GM21423 (cell line): Measurements from ENCODE around the gene PSG1.
"Not testable (repeated sequence)": the region's sequence is repeated elsewhere in the genome, so short reads cannot be mapped to it uniquely, and the experiment has no call there.

ENCODE experiments used
- ATAC-seq: cut with Tn5 transposase; IDR thresholded peaks from one replicate; pipeline ENCODE4 v1.9.1; 2021; ENCODE audit warnings: mild to moderate bottlenecking, moderate library complexity; ENCODE audit not compliant: unreplicated experiment

PSG1 gene

DNA sequence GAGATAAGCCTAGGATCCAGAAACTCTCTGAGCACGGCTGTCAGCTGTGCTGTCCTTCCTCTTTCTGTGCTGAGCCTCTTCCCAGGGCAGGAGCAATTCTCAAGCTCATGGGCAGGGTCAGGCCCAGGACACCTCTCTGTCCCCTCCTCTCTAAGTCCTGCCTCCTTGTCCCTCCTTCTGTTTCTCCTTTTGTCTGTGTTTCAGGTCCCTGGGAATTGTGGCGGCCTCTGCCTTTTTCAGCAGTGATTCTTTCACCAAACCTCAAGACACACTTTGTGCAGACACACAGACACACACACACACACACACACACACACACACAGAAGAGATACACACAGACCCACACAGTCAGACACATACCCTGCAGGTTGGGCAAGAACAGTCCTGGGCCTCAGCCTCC, at the start of gene PSG1:
TSS of gene PSG1 (minus strand) at position 101 of the 400 bp plus-strand sequence. CDS start 132 bp downstream, outside the sequence.
- no peak for ATAC-seq

DNA sequence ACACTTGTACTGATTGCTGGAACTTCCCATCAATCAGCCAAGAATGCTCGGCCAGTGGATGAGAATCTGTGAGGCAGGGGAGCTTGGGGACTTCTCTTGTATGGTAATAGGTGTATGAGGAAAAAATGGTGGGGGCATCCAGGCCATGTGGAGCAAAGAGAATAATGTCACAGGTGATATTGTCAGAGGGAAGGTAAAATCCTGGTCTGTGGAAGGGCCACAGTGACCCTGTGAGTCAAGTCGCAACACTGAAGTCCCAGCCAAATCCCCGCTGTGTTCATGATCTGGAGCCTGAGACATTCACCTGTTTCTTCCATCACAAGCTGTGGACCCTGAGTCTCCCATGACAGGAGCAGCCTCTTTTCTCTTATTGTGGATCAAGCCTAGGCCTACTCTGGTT, 49.4 kb upstream of the PSG1 start:
- no peak for ATAC-seq

DNA sequence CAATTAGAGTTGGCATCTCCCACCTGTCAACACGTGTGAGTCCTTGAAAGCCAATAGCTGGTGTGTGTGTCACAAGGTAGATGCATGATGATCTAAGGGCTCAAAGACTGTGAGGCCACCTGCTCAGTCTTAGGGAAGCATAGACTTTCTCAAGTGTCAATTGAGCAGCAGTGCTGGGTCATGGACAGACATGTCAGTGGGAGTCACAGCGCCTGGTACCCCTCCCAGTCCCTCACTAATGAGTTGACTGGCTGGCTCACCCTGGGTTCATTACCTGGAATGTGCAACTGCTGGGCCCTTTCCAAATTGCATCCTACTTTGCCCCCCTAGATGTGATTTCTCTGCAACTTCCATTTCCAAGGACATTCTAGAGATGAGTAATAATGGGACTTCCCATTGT, 47.3 kb upstream of the PSG1 start:
- no peak for ATAC-seq

DNA sequence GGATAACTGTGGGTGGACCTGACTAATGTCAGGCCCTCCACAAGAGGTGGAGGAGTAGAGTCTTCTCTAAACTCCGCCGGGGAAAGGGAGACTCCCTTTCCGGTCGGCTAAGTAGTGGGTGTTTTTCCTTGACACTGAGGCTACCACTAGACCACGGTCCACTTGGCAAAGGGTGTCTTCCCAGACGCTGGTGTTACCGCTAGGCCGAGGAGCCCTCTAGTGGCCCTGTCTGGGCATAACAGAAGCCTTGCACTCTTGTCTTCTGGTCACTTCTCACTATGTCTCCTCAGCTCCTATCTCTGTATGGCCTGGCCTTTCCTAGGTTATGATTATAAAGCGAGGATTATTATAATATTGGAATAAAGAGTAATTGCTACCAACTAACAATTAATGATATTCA, 43.6 kb upstream of the PSG1 start:
- not testable (repeated sequence) for ATAC-seq

DNA sequence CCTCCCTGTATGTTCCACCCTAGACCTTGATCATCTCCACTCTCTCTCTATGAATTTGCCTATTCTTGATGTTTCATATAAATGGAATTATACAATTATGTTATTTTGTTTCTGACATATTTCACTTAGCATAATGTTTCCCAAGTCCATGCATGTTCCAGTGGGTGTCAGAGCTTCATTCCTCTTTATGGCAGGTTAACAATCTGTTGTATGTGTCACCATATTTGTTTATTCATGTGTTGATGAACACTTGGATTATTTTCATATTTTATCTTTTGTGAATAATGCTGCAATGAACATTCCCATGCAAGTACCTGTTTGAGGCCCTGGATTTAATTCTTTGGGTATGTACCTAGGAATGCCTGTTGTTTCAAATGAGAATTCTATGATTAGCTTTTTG, 41.5 kb upstream of the PSG1 start:
- not testable (repeated sequence) for ATAC-seq

DNA sequence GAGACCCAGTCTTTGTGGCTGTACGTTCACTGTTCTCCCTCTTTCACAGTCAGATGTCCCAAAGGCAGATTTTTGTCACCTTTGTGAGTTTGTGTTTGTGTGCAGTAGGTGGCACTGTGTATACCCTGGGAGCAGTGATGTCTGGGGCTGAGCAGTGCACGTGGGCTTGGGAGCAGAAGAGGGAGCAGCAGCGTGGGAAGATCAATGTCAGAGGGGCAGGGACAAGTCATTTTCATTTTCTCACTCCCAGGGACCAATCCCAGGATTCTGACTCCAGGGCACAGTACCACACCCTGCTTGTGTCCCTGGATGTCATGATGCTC, 40.2 kb upstream of the PSG1 start:
- ATAC-seq, result no peak

DNA sequence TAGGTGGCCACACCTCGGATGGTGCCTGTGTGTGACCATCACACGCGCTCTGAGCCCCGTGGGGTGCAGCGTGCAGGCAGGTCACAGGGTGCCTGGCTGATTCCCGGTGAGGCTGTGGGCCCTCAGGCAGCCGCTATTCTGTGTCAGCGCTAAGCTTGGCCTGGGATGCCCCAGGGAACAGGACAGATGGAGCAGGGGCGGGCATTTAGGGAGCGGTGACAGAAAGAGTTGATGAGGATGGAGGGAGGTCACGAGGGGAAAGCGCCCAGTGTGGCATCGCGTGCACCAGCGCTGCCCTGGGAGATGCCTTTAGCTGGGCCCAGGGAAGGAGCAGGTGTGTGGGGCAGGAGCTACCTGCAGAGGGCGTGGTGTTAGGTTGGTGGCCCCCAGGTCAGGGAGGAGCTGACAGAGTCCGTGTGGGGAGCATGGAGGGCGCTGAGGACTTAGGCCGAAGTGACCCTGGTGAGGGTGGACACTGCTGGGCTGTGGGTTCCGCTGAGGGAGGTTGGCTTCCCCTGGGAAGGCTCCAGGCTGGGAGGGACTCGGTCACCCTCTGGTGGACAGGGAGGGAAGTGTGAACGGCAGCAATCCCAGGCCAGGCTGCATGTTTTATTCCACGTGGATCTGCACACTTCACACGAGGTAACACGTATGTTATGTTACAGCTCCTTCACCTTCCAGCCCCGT, 39.7 kb upstream of the PSG1 start:
- not testable (repeated sequence) for ATAC-seq

DNA sequence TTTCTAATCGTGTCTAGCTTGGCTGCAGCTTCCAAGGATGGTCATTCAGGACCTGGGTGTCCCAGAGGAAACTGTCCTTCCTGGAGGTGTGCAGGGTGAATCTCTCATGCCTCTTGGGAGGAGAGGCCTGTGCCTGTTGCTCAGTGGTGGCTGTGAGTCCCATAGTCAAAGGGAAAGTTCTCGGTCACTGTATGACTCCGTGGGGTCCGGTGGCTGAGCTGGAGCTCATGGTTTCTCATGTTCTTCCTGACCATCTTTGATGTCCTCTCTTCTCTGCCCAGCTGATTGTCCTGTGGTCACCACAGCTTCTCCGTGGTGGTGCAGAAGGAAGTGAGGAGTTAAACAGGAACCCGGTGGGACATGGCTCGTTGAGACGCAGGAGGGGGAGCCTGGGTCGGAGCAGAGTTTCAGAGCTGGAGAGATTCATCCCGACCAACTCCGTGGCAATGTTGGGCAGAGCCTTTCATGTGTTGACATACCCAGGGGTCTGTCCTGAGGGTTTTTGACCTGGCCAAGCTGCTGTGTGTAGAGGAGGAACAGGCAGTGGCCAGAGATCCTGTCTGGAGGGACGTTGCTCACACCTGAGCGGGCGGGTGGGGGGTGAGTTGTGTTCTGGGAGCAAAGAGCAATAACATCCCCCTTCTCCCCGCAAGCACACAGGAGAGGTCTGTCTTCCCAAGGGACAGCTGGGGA, 39.0 kb upstream of the PSG1 start:
- ATAC-seq, result not testable (repeated sequence)

DNA sequence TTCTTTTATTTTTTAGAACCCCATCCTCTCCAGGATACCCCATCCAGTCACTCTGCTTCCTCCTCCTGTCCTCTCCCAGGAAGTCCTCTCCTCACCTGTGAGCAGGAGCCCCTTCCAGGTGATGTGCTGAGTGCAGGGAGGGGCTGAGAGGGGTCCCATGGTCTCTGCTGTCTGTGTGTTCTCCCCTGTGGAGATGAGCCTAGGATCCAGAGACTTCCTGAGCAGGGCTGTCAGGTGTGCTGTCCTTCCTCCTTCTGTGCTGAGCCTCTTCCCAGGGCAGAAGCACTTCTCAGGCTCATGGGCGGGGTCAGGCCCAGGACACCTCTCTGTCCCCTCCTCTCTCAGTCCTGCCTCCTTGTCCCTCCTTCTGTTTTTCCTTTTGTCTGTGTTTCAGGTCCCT, 38.1 kb upstream of the PSG1 start, which contains the start of gene PSG6:
TSS of gene PSG6 (minus strand) at position 261 of the 400 bp plus-strand sequence. CDS start at position 159, 102 bp downstream.
- not testable (repeated sequence) for ATAC-seq

DNA sequence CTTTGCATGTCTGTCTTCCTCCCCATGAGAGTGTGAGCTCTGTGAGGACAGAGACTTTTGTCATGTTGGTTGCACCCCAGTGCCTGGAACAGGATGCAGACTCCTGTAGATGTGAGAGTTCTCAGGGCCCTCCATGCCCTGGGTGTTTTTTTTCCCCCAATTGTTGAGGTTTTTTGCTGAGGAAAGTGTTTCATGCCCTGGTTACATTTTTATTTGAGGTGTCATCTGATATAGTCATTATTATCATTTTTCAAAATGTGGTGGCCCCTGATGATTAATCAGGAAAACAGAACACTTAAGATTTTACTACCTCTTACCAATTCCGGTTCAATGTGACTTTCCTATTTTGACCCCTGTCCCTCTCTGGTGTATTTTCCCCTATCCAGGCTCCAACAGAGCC, 37.4 kb upstream of the PSG1 start:
- not testable (repeated sequence) for ATAC-seq

DNA sequence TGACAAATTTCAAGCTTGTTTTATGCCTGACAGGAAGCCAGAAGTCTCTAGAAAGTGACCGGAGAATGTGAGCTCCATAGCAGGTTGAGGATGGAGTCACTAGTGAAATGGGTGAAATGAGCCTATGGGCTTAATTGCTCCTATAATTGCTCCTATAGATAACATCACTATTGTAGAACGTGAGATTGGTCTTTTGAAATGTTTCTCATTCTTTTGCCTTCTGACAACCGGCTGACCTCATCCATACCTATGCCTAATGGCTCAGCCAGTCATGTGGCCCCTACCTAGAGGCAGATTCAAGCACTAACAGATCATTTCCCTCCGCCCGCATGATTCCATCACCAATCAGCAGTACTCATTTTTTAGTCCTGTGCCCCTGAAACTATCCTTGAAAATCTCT, 34.0 kb upstream of the PSG1 start:
- not testable (repeated sequence) for ATAC-seq

DNA sequence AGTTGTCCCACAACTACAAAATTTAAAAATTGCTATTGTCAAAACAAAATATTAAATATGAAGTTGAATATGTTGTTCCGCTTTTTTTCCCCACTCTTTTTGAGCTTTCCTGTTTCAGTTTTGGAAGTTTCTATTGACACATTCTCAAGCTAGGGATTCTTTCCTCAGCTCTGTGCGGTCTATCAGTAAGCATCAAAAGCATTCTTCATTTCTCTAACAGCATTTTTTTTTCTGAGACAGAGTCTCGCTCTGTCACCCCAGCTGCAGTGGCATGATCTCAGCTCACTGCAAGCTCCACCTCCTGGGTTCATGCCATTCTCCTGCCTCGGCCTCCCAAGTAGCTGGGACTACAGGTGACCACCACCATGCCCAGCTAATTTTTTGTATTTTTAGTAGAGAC, 33.4 kb upstream of the PSG1 start:
- ATAC-seq, result not testable (repeated sequence)

DNA sequence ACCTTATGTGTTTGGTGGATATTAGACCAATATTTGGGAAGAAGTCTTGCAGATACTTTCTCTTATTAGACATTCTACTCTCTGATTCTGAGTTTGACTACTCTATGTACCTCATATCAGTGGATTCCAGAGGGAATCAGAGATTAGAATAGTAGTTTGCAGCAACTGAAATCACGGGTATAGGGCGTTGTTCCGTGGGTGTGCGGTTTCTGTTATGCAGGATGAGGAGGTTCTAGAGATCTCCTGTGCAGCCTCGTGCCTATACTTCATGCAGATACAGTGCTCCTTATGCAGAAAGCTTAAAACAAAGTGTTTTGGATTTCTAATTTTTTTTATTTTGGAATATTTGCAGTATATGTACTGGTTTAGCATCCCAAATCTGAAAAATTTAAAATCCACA, 32.2 kb upstream of the PSG1 start:
- not testable (repeated sequence) for ATAC-seq

DNA sequence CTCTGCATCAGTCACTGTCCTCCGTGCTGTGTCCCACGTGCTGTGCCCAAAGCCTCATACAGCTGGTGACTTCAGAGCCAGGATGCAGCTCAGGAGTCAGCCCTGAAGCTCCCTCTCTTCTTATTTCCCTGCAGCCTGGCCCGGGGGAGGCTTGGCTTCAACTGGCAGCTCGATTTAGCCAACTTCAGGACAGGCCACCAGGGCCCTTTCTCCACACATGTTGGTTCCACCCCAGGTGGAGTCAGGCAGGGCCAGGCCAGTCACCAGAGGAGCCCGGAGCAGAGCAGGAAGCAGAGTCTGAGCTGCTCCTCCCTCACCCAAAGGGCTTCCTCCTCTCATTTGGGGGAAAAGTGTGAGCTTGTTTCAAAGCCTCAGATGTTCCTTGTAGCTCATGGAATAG, 26.6 kb upstream of the PSG1 start:
- ATAC-seq, result not testable (repeated sequence)

DNA sequence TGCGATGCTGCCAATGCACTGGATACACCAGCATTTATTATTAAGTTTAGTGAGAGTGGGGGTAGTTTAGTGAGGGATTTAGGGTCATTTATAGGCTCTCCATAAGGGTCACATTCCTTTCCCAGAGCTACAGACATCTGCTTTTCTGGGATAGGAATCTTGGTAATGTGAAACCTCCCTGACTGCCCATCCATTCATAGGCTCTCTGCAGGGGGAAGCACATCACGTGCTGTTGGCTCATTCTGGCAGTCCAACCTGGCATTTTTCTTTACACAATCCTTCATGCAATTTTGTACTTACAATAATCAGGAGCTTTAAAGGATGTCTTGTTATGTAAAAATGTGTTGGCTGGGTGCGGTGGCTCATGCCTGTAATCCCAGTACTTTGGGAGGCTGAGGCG, 21.0 kb upstream of the PSG1 start:
- not testable (repeated sequence) for ATAC-seq

DNA sequence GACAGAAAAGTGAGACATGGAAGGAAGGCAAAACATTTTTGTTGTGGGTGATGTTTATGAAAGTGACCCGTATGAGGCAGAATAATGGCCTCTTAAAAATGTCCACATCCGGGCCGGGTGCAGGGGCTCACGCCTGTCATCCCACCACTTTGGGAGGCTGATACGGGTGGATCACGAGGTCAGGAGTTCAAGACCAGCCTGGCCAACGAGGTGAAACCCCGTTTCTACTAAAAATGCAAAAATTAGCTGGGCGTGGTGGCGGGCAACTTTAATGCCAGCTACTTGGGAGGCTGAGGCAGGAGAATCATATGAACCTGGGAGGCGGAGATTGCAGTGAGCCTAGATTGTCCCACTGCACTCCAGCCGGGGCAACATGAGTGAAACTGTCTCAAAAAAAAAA, 20.2 kb upstream of the PSG1 start:
- ATAC-seq, result not testable (repeated sequence)

DNA sequence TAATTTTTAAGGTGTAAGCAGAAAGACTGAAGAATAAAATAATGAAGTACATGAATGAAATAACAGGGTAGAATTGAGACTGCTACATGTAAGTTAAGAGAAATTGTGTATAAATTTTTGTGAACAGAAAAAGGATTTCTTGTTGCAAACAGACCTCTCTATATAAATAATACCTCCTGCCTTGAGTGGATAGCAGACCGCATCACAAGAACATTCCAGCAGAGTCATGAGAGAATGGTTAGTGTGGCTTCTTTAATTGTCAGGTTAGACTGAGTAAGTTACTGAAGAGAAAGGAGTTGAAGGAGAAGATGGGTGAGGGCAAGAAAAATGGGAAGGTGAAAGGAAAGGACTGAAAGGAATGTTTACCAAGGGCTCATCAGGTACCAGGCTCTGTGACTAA, 19.6 kb upstream of the PSG1 start:
- ATAC-seq, result not testable (repeated sequence)

DNA sequence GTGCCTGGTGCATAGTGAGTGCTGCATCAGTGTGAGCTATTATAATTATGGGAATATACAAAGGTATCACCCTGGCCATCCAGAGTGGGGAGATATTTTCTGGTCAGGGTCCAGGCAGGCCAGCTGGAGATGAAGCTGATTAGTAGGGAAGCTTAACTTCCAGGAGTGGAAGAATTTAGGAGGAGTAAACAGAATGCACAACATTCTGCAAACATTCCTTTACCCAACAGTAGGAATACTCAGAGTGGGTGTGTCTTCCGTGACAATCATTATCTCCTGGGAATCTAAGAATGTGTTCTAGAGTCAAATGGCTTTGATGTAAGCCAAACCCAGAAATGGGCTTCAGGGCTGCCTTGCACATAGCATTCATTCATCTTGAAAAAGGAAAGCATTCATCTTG, 19.1 kb upstream of the PSG1 start:
- ATAC-seq, result not testable (repeated sequence)

DNA sequence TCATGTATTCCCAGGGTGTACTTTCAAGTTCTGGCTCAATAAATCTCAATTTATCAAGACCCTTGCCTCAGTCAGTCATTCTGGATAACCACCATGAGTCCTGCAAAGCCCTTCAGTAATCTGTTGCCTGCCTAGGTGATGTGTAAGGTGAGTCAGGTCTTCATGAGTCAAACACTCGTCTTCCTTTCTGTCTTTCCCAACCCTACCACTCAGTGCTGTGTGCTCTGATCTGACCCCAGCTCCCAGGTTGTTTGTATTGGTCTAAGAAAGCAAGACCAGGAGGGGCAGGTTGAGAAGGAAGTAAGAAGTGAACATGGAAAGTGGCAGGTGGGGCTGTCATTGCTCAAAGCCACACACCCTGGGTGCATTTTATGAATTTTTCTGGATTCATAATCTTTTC, 18.2 kb upstream of the PSG1 start:
- not testable (repeated sequence) for ATAC-seq

DNA sequence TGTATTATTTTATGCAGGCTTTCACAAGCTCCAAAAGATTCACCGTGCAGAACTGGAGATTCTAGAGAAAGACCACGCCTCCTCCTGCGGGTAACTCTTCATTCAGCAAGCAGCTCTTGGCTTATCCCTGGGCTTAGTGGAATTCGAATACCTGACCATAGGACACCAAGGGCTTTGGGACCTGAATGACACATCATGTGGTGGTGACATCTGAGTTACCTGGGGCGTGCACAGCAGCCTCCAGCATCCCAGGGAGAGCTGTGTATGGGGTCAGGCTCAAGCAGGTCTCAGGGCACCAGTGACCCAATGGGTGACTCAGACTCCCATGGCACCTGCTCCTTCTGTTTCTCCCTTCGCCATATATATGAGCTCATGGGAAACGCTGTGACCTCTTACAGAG, 10.9 kb upstream of the PSG1 start:
- ATAC-seq, result not testable (repeated sequence)

DNA sequence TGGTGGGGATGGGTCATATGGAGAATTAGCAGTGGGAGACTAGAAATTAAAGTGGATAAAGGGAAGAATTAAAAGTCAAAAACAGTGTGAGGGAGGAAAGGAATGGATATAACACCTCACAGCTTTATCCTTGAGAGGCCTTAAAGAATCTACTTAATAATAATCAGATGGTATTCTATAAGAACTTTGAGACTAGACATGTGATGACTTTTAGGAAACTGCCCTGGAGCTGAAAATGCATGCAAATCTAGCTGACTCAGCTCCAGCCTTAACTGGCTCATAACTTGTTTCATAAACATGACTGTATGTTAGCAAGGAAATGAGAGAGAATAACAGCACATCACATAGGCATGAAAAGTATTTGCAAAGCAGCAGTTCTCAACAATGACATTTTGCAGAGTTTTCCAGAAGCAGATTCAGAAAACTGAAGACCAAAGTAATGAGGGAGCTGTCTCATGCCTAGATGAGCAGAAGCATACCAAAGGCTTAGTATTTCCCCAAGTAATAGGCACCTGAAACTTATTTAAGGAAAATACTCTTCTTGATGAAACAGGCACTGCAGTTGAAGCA, 8.4 kb upstream of the PSG1 start:
- not testable (repeated sequence) for ATAC-seq

DNA sequence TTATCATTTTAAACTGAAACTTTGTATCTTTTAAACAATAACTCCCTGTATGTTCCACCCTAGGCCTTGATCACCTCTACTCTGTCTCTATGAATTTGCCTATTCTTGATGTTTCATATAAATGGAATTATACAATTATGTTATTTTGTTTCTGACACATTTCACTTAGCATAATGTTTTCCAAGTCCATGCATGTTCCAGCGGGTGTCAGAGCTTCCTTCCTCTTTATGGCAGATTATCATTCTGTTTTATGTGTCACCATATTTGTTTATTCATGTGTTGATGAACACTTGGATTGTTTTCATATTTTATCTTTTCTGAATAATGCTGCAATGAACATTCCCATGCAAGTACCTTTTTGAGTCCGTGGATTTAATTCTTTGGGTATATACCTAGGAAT, 3.2 kb upstream of the PSG1 start:
- ATAC-seq, result not testable (repeated sequence)
